Thyroid gland (tissue), 4 donors: ENCODE results near the gene DLK1. TPM values are rescaled to one million over a fixed set of nuclear protein-coding genes. Genes with fewer than 3 reads are reported as not detected.

ENCODE experiments used
- DNase-seq, 2 donors: peaks; one replicate each; pipeline ENCODE4 v3.0.0-alpha.2; 2019
- H3K27ac ChIP-seq, 3 donors: fragments of 200-600 bp; sonication (generic); 1 replicate in 2 of 3; 2 replicates in 1 of 3; pipeline ENCODE4 v1.5.1; 2016 to 2019; ENCODE audit warnings: mild to moderate bottlenecking in 1 of 3, moderate library complexity in 1 of 3
- H3K27me3 ChIP-seq: fragments of 200-600 bp; sonication (generic); one replicate; pipeline ENCODE4 v1.5.1; 2019
- H3K36me3 ChIP-seq, 2 donors: fragments of 200-600 bp; sonication (generic); one replicate each; pipeline ENCODE4 v1.5.1; 2016 to 2019
- H3K4me1 ChIP-seq, 2 donors: fragments of 200-600 bp; sonication (generic); one replicate each; pipeline ENCODE4 v1.5.1; 2017 to 2019
- H3K4me3 ChIP-seq, 3 donors: fragments of 200-600 bp; sonication (generic); replicated peaks in 1 of 3; 1 replicate in 2 of 3; 2 replicates in 1 of 3; pipeline ENCODE4 v1.5.1; 2016; ENCODE audit warnings: mild to moderate bottlenecking in 1 of 3
- H3K9me3 ChIP-seq: fragments of 200-600 bp; sonication (generic); one replicate; pipeline ENCODE4 v1.5.1; 2017
- POLR2A ChIP-seq, 2 donors: fragments of 450-650 bp; IDR thresholded peaks; one replicate each; pipeline ENCODE4 v1.6.1; 2017; ENCODE audit warnings: antibody characterized with exemption in 2 of 2, mild to moderate bottlenecking in 2 of 2, moderate library complexity in 1 of 2
- WGBS, 2 donors: methylation state at CpG; one replicate each; pipeline ENCODE4 v1.1.5; 2017; 5-methylcytosine and 5-hydroxymethylcytosine counted together
- intact Hi-C: fragments of 100-400 bp; cut with DNase I; formaldehyde crosslinking; loops from one replicate; pipeline ENCODE4 v1.15.1; 2023
- total RNA-seq, 4 donors: library from RNA; depleted of rRNA; stranded (reverse); fragments of >200 nt; gene quantifications; one replicate each; pipeline ENCODE4 v1.2.3, GENCODE V29; 2016
- TF ChIP-seq, protein P1 (sequence below), 6 experiments: fragments of 200-600 bp in 3 of 6; fragments of 450-650 bp in 3 of 6; sonication (generic) in 3 of 6; IDR thresholded peaks; one replicate each; pipeline ENCODE4 v1.5.1; 2016 to 2019; ENCODE audit warnings: antibody characterized with exemption in 6 of 6, mild to moderate bottlenecking in 2 of 6, inconsistent platforms in 1 of 6, moderate library complexity in 1 of 6

DLK1 gene
- total RNA-seq, 4 donors from 2014 or later, result 0.40 TPM; not detected in 3

DNA sequence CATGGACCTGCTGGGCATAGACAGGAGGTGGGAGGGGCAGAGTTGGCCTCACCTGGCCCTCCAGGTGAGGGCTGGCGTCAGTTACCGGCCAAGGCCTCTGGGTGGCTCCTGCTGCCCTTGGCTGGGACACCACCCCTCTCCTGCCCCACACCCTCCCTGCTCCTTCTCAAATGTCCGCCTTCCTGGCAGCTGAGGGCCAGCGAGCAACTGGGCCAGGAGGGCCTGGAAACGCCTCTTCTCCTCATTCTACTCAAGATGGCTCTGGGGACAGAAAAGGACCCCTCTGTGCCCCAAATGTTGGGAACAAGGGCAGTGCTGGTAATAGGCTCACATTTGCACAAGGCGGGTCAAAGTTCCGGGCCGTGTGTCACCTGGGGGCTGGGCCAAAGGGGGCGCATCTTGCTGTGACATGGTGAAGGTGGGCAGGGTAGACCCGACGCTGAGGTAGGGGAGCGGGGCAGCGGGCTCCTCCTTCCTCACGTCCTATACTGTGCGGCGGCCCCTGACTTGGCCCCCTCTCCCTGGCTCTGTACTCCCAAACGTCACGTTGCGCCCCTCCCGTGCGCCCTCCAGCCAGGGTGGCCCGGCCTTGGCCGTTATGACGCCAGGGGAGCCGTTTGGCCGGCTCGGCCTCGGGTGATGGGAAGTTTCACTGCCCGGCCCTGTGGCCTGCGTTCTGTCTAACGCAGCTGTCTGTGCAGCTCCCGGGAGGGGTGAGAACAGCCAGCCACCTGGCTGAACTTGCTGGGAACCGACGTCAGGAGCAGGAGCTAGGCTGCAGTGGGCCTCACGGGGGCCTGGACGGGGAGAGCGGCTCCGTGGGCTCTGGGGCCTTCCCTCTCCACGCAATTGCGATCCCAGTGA lies 18.0 kb upstream of the DLK1 start:
- peak; percentile 63 to 78 for DNase-seq
- H3K27ac ChIP-seq, result no peak overlapping the region
- H3K27me3 ChIP-seq, result peaks cover 6% of the 10 kb centered on the region
- intact Hi-C loops, result no loop called here
- WGBS, 2 donors, result 31 to 45% methylated on average over 11 to 18 of the region's 40 CpGs
- H3K36me3 ChIP-seq, result no peaks in the 10 kb centered on the region
- no peak overlapping the region for H3K4me3 ChIP-seq
- no peak for TF ChIP-seq POLR2A (IDR thresholded peaks at IDR 0.05)
- TF ChIP-seq, protein P1, sequence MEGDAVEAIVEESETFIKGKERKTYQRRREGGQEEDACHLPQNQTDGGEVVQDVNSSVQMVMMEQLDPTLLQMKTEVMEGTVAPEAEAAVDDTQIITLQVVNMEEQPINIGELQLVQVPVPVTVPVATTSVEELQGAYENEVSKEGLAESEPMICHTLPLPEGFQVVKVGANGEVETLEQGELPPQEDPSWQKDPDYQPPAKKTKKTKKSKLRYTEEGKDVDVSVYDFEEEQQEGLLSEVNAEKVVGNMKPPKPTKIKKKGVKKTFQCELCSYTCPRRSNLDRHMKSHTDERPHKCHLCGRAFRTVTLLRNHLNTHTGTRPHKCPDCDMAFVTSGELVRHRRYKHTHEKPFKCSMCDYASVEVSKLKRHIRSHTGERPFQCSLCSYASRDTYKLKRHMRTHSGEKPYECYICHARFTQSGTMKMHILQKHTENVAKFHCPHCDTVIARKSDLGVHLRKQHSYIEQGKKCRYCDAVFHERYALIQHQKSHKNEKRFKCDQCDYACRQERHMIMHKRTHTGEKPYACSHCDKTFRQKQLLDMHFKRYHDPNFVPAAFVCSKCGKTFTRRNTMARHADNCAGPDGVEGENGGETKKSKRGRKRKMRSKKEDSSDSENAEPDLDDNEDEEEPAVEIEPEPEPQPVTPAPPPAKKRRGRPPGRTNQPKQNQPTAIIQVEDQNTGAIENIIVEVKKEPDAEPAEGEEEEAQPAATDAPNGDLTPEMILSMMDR (IDR thresholded peaks at IDR 0.05), result peak in 5 of 6 experiments; percentile 12 to 62 (median 51)
- H3K4me1 ChIP-seq, result peaks cover 4 to 14% of the 10 kb centered on the region in 2 donors
- no peaks in the 10 kb centered on the region for H3K9me3 ChIP-seq

GRCh38 chr14:100709289-100710284 lies 17.1 kb upstream of the DLK1 start:
- 22 to 25% methylated on average over 48 of the region's 59 CpGs for WGBS, 2 donors
- intact Hi-C loops, result no loop called here
- peaks cover 6% of the 10 kb centered on the region for H3K27me3 ChIP-seq
- H3K9me3 ChIP-seq, result no peaks in the 10 kb centered on the region
- peaks cover 4 to 14% of the 10 kb centered on the region in 2 donors for H3K4me1 ChIP-seq
- H3K36me3 ChIP-seq, result no peaks in the 10 kb centered on the region
- H3K4me3 ChIP-seq, result no peak overlapping the region
- TF ChIP-seq POLR2A (IDR thresholded peaks at IDR 0.05), result no peak
- TF ChIP-seq, protein P1 (IDR thresholded peaks at IDR 0.05), result peak in 3 of 6 experiments; percentile 56 to 75 (median 57)
- DNase-seq, result peak; percentile 6 to 36
- no peak overlapping the region for H3K27ac ChIP-seq

- H3K4me3 ChIP-seq, result no peak overlapping the region
- H3K9me3 ChIP-seq, result no peaks in the 10 kb centered on the region
- H3K36me3 ChIP-seq, result no peaks in the 10 kb centered on the region
- DNase-seq, result no peak
- TF ChIP-seq POLR2A (IDR thresholded peaks at IDR 0.05), result no peak
- TF ChIP-seq, protein P1 (IDR thresholded peaks at IDR 0.05), result no peak
- intact Hi-C loops, result no loop called here
- peaks cover 6% of the 10 kb centered on the region for H3K27me3 ChIP-seq
- peaks cover 4 to 14% of the 10 kb centered on the region in 2 donors for H3K4me1 ChIP-seq
- H3K27ac ChIP-seq, result no peak overlapping the region
- 74 to 84% methylated on average over 12 of the region's 12 CpGs for WGBS, 2 donors
These were observed 16.3 kb upstream of the DLK1 start for GRCh38 chr14:100710391-100710790.

DNA sequence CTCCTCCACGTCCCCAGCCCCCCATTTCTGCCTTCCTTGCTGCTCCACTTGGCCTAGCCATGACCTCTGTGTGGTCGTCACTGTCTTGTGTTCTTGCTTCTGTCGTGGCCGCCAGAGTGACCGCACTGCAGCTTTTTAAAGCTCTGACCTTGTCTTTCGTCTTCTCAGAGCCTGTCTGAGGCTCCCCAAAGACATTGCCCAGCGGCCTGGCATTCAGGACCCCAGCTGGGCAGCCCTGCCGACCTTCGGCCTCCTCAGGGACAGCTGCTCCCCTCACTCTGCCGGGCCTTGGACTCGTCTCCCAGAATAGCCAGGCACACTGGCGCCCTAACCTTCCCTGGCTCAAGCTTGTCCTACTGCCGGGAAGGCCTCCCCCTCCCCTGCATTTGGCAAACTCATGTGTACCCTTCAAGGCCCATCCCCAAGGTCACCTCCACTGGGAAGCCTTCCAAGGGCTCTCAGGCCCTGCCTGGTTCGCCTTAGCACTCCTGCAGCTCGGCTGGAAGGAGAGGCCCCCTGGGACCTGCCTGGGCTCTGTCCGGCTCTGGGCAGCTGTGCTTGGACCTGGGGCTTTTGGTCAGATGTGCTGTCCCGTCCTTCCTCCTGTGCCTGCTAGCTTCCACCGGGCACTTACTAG lies 15.7 kb upstream of the DLK1 start:
- Histone ChIP-seq H3K36me3 (no peaks in the 10 kb centered on the region), H3K4me3 (no peak overlapping the region), H3K4me1 (peaks cover 4 to 14% of the 10 kb centered on the region in 2 donors), H3K27ac (no peak overlapping the region), H3K9me3 (no peaks in the 10 kb centered on the region), H3K27me3 (peaks cover 6% of the 10 kb centered on the region)
- no peak for DNase-seq
- intact Hi-C loops, result no loop called here
- WGBS, 2 donors, result 71 to 92% methylated on average over 15 to 16 of the region's 18 CpGs
- TF ChIP-seq POLR2A (IDR thresholded peaks at IDR 0.05), result no peak
- TF ChIP-seq, protein P1 (IDR thresholded peaks at IDR 0.05), result no peak
